CD4-positive, alpha-beta T cell treated with Interleukin-17A for 1 hour (primary cell): Measurements from ENCODE around the gene SYT13.
"Not testable (repeated sequence)": the region's sequence is repeated elsewhere in the genome, so short reads cannot be mapped to it uniquely, and the experiment has no call there.

ENCODE experiments used
- DNase-seq: peaks from one replicate; pipeline ENCODE4 v3.0.0-alpha.2; 2020

SYT13 gene

DNA sequence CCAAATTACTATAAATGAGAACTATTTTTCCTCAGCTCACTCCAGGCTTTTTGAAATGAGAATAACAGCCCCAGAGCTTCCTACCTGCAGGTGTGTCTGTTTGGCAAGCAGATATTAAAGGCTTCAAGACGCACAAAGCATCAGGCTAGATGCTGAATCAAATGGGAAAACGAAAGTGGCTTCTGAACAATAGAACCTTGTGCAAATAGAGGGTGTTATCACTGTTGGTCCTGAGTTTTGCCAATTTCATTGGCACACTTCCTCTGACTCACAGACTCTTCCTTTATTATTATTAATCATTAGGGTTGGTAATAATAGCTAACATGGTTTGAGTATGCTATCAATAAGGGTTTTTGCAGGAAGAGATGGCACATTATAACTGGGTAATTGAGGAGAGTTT, 13.4 kb downstream of the SYT13 start:
- DNase-seq = no peak

DNA sequence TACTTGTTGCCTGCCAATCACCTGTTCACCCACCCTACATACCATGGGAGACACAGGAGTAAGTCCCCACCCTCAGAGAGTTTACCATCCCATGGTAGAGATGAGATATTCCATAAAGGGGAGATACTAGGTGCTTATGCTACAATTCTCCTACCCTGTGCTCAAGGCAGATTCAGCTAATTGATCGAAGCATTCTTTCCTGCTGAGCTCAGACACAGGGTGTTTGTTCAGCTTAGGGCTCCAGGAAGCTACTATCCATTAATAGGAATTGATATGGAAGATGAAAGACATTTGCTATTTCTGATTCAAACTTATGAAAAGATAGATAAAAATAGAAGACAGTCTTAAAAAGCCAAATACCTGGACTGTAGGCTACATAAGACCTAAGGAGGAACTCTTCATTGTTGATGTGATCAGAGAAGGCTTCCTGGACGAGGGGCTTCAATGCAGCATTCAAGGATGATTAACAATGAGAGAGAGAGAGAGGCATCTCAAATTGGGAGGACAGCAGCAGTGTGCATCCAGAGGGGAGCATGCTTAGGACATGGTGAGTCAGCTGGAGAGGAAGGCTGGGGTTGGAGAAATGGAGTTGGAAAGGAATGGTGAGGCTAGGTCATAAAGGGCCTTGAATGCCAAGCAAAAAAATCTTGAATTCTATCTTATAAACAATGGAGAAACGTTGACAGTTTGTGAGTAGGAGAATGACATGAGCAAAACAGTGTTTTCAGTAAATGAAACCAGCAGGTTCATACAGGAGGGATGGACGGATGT, 15.0 kb downstream of the SYT13 start:
- no peak for DNase-seq

DNA sequence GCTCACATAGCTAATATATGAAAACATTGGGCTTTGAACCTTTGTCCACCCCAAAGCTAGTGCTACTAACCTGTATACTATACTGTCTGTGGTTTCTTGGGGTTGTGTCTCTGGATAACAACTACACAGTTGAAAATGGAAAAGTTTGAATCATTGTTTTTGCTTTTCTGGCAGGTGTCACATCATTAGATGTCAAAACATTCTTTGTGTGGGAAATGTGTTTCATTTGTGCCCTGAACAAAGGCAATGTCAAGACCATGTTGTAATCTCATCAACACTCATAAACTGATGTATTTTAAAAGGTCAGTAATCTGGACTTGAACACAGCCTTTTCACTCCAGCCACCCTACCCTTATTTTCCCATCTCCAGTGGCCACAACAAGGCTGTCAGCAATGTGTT, 16.5 kb downstream of the SYT13 start:
- DNase-seq = no peak

DNA sequence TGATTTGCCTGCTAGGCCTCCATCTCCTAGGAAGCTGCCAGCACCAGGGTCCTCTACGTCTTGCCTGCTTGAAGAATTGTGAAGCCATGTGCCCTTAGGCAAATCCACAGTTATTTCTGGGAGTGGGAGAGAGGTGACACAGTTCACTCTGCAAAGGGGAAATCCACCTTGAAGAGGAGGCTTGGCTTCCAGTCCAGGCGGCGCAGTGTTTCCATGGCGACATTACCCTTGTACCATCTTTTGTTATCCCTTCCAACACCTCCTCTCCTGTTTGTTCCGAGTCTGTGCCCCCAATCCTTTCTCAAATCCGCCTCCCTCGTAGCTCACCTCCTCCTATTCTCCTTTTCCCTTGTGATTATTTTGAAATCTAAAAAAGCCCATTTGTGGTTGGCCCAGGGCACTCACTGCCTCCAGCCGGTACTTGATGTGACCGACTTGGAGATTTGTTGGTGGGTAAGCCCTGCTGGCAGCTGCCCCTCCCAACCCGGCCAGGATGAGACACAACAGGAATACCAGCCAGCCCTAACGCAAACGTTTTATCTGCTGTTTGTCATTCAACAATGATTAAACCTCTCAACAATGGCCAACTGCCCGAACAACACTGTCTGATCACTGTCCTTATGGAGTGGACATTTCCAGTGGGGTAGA, 18.4 kb downstream of the SYT13 start:
- DNase-seq = no peak

DNA sequence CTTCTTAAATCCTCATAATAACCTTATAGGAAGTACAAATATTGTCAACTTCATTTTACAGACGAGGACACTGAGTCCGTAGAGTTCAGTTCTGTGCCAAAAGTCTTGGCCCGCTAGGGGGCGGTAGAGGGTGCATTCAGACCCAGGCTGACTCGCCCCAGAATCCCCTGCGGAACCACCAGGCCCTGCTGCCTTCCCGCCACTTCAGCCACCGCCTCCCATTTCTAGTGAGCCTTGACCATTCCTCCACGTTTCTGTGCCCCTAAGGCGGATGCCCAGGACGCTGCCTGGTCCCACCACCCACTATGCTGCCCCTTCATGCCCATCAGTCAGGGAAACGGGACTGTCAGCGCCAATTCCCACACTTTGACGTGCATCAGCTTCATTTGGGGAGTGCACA, 19.1 kb downstream of the SYT13 start:
- no peak for DNase-seq

DNA sequence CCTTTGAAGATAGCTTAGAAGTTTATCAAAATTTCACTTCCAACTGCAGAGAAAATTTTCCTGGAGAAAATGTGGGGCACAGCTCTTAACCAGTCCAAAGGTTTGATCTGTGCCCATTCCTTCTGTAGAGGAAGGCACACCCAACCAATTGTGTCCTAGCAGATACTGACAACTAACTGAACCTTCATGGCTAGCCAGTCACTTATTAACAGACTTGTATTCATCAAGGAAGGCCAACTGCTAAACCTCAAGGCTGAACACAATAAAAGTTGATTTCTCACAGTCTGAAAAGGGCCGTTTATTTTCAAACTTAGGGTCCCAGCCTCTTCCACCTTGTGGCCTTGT, 19.5 kb downstream of the SYT13 start:
- no peak for DNase-seq

DNA sequence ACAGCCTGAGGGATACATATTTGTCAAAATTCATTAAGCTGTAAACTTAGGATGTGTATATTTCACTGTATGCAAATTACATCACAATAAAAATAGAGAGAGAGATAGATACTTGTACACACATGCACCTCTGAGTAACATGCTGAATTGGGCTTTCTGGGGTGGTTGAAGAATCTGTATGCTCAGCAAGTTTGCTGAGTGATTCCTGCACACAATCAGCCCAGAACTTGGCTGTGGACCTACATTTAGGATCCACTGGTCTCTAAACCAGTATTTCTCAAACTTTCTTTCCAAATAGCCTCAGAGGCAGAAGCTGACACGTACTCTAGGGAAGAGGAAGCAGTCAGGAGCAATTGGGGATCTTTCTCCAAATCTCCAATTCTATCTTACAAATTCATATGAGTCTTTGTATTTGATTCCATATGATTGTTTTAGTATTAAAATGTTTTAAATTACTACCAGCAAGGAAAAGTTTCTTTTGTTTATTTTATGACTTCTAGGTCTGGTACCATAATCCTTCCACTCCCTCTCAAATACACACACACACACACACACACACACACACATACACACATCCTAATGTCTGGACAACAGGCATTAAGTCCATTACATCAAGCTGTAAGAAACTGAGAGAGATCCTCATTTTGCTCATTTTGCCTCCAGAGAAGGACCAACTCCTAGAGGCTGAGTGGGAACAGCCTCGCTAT, 20.0 kb downstream of the SYT13 start:
- no peak for DNase-seq

DNA sequence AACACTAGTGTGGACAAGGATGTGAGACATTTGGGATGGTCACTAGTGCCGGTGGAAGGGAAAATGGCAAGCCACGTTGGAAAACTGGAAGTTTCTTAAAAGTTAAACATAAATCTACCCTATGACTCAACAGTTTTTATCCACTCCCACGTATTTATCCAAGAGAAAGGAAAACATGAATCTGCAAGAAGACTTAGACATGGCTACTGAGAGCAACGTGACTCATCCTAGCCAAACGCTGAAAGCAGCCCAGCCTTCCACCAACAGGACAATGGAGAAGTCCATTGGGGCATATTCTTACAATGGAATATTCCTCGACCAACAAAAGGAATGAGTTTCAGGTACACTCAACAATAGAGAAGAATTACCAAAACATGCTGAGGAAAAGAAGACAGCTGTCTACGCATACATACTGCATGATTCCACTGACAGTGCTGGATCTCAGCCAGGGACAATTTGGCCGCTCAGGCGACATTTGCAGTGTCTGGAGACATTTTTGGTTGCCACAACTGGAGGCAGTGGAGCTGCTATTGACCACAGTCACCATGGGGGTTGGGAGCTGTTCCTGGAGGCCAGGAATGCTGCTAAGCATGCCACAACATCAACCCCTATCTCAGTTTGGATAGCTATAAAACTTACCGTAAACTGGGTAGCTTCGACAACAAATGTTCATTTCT, 21.2 kb downstream of the SYT13 start:
- no peak for DNase-seq

DNA sequence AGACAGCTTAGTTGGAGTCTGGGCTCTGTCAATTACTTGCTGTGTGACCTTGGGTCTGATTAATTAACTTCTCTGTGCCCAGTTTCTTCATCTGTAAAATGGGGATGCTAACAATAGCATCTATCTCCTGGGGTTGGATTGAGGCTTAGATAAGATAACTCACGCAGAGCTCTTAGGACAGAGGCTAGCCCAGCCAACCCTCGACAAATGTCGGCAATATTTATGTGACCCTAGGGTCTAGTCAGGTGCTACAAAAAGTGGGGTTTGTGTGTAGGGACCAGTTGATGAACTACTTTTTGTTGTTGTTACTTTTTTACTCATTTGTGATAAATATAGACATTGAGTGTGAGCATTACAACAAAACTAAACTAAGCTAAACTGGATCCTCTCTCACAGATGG, 22.4 kb downstream of the SYT13 start:
- DNase-seq = no peak

DNA sequence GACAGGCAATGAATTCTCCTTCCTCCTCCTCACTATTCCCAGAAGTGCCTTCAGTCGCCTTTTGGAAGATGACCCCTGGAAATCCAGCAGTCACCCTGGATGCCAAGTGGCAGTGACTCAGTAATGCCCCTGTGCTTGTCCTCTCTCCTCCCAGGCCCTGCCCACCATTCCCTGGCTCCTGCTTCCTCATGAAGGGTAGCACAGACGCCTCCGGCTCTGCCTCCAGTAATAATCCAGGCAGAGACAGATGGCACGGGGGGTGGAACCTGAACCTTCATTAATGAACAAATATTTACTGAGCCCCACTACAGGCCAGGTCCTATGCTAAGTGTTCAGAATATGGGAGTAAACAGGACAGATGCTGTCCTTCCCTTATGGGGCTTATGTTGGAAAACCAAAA, 23.2 kb downstream of the SYT13 start:
- no peak for DNase-seq

DNA sequence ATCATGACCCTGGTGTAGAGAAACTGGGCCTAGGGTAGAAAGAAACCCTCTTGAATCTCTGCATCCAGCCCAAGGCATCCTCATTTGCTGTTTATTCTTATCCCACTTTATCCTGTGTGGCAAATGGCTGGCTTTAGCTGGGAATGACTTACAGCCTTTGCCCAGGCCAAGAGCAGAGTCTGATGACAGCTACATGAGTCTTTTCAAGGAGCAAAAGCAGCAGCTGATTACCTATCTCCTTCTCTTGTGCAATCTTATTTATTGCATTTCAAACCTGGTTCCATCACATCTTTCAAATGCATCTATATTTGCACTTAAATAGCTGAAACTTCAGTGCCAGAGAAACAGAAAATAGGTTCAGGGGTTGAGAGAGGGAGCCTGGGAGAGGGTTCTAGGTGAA, 26.1 kb downstream of the SYT13 start:
- no peak for DNase-seq

DNA sequence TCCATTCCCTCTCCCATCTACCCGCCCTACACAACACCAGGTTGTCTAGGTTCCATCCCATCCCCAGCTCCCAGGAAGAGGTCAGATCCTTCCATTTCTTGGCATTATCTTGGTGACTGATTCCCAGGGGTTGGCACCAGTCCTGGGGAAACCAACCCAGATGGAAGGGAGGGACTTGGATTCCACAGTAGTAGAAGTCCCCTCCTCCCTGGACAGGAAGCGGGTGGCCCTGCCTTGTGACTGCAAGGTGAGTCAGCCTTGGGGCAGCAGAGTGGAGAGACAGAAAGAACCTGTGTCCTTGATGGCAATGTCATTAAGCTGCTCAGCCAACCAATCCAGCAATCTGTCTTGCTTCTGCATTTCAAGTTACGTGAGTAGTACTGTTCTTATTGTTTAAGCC, 26.5 kb downstream of the SYT13 start:
- no peak for DNase-seq

DNA sequence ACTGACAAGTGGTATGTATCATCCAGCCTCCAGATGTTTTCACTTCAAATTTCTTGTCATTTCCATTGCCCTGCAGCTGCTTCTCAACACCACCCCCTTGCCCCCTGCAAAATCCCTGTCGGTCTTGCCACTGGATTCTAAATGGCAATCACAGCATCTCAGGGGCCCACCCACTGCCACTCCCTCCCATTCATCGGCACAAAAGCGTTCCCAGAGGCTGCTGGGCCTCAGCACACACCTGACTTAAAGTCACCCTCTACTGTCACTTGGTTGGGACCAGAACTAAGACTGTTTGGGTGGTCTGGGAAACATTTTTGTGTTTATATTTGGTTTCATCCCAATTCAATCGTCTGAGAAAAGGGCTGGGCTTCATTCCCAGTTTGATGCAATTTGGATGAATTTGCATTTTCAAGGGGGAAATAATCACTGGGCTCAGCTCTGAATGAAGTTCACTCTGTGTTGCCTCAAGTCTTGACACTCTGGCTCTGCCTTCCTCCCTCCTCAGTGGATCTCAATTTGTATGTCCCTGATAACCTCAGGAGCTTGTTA, 27.1 kb downstream of the SYT13 start:
- no peak for DNase-seq

DNA sequence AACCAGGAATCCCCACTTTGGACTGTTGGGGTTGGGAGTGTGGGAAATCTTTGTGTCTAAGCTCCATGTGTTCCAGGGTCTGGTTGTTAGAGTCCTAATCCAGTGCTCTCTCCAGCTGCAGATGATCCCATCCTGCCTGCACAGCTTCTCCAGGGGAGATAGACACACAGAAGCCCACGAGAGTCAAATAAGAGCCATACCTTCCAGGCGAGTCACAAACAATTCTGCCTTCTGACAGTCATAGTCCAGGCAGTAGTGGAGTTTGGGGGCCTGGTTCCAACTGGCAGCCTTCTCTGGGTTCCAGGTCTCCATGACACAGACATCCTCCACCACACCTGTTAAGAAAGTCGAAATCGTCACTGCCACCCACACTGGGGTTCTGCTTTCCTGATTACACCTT, 32.1 kb downstream of the SYT13 start:
- no peak for DNase-seq

DNA sequence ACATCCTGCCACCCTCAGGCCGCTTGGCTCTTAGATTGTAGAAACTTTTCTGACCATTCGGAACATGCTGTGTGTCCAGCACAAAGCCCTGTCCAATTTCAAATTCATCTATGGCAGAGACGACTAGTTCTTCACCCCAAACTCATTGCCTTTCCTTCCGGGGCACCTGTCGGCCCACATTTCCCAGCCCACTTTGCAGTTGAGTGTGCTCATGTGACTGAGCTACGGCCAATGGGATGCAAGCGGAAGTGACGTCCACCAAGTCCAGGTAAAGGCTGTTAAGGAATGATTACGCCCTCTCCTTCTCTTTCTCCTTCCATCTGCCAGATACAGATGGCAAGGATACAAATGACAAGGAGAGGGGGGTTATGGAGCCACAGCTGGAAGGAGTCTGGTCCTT, 32.5 kb downstream of the SYT13 start:
- DNase-seq = no peak

DNA sequence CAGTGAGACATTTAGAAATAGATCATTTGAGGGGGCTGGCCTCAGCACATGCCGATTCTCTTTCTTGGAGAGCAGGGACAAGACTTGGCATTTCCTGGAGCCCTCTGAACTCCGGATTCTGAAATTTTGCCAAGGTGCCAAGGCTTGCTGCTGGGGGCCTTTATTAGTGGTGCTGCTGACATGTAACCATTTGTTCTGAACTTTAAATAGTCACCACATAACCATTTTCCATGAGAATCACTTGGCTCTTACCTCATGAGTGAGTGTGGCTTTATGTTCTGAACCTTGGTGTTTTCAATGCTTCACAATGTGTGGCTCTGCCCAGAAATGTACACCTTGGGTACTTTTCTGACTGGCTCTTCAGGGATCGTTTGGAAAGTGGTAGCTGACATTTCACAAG, 33.3 kb downstream of the SYT13 start:
- DNase-seq = no peak

DNA sequence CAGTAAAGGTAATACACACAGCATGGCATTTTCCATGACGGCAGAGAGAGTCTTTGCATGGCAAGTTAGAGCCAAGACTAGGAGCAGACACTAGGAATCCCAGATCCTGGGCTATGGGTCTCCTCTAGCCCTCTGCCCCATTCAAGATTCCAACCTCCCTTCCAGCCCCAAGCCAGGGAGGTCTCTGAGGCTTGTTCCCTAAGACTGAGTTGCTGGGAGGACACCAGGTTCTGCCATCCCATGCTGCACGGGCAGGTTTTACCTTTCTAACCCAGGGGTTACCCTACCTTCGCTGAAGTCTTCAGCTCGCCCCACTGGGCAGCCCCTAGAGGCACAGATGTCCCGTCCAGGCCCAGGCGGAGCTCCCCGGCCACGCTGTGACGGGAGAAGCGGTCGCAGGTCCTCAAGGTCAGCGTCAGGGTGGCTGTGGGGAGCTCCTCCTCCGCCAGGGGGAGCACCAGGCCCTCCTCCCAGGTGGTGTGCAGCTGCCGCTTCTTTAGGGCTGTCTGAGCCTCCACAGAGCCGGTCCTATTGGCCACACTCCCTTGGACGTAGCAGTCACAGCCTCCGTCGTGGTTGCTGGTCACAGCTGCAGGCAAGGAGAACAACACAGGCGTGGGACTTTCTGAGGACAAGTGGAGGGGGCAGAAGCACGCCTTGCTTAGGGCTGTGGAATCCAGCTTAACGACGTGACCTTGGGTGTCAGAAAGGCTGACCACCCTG, 33.8 kb downstream of the SYT13 start:
- peak; percentile 7 for DNase-seq

DNA sequence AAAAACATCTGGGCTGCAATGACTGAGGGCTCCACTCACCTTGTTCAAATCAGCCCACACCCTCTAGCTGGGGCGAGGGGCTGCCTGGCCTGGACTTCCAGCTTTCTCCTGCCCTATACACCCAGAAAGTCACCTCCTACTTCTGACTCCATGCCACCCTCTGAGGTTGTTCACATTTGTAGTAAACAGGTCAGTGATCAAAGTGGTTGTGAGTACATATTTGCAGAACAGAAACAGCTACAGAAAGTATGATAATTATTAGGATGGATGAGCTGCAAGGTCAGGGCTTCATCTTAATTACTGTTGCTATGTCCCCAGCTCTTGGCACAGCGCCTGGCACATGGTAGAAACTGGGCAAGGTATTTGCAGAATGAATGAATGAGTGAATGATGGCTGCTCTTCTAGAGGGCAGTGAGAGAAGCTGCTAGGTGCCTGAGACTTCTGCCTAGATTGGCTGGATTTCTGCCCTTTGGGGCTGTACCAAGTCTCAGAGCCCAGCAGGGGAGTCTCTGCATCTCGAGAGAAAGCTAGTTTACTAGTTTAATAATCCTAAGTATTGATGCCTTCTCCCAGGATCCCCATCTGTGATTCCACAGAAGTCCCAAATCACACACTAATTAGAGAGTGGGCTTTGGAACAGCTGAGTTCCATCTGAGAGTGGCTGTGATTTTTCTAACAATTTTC, 36.0 kb downstream of the SYT13 start:
- no peak for DNase-seq

DNA sequence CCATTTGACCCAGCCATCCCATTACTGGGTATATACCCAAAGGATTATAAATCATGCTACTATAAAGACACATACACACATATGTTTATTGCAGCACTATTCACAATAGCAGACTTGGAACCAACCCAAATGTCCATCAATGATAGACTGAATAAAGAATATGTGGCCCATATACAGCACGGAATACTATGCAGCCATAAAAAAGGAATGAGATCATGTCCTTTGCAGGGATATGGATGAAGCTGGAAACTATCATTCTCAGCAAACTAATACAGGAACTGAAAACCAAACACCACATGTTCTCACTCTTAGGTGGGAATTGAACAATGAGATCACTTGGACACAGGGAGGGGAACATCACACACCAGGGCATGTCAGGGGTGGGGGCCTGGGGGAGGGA, 36.8 kb downstream of the SYT13 start:
- DNase-seq = not testable (repeated sequence)

DNA sequence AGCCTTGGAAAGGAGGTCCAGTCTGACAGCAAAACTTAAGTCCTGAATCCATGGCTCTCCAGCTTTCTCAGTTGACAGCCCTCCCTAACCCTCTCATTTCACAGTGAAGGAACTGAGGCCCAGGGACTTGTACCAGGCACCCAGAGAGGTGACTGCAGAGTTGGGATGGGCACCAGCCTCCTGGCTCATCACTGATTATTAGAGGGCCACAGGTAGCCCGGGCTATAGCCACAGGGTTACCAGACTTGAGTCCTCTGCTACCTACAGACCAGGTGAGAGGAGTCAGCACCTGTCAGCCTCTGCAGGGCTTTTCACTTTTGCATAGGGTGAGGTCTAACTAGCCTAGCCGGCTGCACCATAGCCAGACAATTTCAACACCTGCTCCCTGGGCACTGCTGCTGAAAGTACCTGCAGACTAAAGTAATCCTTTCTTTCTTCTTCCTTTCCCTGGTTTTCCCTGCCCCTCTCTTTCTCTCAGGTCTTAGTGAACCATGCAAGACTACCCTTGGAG, 37.6 kb downstream of the SYT13 start:
- DNase-seq = no peak

DNA sequence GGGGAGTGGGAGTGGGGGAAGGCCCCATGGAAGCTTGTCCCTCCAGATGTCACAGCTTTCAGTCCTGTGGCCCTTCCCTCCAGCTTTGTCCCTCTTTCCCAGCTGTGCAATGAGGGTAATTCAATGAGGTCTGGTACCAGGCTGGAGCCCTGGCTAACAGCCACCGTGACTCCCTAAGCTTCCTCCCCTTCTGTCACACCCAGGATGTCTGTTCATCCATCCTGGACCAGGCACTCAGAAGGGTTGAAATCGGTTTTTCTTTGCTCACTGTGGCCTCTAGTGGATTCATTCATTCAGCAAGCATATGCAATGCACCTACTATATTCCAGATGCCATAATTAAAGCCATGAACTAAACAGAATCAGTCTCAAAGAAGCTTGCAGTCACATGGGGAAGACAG, 38.7 kb downstream of the SYT13 start:
- DNase-seq = no peak

DNA sequence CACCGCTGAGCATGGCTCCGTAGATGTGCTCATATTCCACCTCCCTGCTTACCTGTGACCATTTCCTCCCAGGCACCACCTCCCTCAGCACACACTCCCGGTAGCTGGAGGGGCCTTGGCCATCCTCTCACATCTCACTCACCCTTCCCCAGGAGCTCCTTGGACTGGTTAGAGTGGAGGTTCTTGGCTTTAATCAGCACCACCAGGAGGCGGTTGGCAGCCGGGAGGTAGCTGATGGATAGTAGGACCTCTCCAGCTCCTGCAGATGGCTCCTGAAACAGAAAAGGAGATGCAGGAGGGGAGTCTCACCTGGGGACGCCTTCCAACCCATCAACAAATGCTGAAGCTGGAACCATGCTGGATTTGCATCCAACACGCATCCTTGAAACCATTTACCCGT, 39.9 kb downstream of the SYT13 start:
- no peak for DNase-seq
